HG03342 (cell line): ENCODE data around the gene RASSF1.
"Not testable (repeated sequence)": the region's sequence is repeated elsewhere in the genome, so short reads cannot be mapped to it uniquely, and the experiment has no call there.

ENCODE experiments used
- ATAC-seq: cut with Tn5 transposase; IDR thresholded peaks from one replicate; pipeline ENCODE4 v1.9.1; 2021; ENCODE audit warnings: mild to moderate bottlenecking, moderate library complexity; ENCODE audit not compliant: unreplicated experiment

RASSF1 gene

DNA sequence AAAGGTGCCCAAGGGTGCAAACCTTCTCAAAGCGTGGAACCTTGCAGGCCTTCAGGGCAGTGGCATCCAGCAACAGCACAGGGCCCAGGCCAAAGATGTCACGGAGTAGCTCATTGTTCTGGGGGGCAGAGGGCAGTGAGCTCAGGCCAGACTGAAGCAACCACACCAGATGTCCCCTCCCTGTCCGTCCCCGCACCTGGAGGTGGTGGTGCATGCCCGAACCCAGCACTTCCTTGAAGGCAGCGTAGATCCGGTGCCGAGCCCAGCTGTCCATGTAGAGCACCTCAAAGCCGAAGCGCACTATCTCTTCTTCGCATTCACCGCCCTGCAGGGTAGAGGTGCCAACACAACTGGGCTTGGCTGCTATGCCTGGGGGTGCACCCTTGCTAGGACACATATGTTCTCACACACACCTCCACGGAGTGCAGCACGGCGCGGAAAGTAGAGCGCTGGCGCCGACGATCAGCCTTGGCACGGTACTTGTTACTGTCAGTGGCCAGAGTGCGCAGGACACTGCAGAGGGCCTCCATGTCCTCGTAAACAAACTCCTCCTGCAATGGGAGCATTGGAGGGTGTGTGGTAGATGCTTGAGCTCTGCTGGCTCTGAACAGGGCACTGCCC, 52.1 kb downstream of the RASSF1 start:
- no peak for ATAC-seq

DNA sequence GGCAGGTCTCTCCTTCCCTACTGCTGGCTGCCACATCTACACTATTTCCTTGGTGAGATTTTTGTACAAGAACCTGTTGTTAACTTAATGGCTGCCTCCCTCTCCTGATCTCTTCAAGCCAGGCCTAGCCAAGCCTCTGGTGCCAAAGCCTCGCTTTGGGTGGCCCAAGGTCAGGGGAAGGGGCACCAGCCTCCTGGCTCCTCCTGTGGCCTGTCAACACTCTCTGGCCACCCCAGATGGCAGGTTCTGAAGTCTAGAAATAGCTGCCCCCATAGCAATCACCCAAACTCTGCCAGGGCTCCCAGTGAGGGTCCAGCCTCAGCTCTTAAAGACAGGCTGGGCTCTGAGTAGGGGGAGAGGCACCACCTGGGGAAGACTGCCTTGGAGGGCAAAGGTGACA, 53.4 kb downstream of the RASSF1 start:
- ATAC-seq = no peak

DNA sequence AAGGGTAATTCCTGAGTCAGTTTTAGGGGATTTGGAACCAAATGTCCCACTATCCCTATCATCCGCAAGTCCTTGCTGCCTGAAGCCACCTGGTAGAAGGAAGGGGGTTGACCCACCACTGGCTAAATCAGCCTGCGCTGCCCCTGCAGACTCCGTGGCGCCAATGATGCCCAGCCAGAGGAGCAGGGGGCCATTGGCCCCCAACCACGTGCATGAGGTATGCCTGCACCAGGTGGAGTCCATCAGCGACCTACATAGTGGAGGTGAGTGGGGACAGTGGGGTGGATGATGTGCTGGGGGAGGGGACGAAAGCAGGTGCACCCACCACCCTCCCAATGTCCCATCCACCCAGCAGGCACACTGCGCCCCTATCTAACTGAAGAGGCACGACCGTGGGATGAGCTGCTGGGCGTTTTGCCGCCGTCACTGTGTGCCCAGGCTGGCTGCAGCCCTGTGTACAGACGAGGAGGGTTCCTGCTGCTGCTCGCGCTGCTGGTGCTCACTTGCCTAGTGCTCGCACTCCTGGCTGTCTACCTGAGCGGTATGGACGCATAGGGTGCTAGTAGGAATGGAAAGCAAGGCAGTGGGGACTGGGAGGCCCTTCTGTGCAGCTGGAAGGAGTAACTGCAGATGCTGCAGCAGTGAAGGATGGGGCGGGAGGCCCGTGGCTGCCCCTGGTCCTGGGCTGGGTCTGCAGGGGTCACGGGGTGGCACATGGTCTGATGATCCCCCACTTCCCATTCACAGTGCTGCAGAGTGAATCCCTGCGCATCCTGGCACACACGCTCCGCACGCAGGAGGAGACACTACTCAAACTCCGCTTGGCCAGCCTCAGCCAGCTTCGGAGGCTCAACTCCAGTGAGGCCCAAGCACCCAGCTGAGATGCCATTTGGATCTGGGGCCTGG, 54.1 kb downstream of the RASSF1 start:
- no peak for ATAC-seq

DNA sequence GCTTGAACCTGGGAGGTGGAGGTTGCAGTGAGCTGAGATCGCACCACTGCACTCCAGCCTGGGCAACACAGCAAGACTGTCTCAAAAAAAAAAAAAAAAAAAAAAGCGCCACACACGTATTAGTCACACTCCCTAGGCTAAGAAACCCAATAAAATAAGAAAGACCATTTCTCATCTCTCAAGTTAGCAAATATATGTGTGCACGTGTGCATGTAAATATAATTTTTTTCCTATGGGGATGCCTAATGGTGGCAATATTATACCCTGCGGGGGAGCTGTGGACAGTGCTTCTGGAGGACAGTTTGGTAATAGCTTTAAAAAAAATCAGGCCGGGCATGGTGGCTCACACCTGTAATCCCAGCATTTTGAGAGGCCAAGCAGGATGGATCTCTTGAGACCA, 56.5 kb downstream of the RASSF1 start:
- ATAC-seq = not testable (repeated sequence)
